Fibroblast of skin of back (primary cell): ENCODE measurements around the gene MMP17.
"Not testable (repeated sequence)": the region's sequence is repeated elsewhere in the genome, so short reads cannot be mapped to it uniquely, and the experiment has no call there.

Experiments
- DNase-seq: peaks from one replicate; pipeline ENCODE4 v3.0.0-alpha.2; 2013

Gene MMP17

GRCh38 chr12:131800594-131801135 lies 27.5 kb upstream of the MMP17 start:
- no peak for DNase-seq

DNA sequence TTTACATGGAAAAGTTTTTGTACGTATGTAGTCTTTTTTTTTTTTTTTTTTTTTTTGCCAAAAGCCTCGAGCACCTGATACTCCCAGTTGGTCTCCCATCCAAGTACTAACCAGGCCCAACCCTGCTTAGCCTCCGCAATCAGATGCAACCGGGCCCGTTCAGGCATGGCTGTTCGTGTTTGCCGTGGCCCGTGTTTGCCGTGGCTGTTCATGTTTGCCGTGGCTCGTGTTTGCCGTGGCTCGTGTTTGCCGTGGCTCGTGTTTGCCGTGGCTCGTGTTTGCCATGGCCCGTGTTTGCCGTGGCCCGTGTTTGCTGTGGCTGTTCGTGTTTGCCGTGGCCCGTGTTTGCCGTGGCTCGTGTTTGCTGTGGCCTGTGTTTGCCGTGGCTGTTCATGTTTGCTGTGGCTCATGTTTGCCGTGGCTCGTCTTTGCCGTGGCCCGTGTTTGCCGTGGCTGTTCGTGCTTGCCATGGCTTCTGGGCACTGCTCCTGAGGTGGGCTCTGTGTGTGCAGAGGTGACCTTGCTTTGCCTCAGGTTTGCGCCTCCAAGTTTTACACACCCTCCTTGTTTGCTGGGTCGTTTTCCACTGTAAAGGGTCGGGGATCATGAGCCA lies 26.8 kb upstream of the MMP17 start:
- DNase-seq: no peak

- DNase-seq: peak; percentile 55
These were observed 24.2 kb upstream of the MMP17 start for GRCh38 chr12:131803961-131804521.

DNA sequence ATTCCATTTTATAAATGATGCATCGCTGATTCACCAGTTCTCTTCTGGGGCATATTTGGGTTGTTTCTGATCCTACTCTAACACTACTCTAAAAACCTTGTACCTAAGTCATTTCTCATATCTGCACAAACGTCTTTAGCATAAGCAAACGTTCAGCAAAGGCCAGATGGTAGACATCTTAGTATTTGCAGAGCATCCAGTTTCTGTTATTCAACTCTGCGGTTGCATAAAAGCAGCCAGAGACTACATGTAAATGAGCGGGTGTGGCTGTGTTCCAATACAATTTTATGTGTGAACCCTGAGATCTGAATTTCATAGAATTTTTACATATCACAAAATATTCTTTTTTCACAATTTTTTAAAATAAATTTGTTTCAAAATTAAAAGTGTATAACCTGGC lies 22.8 kb upstream of the MMP17 start:
- no peak for DNase-seq

GRCh38 chr12:131806674-131807073 lies 21.5 kb upstream of the MMP17 start:
- DNase-seq: no peak

GRCh38 chr12:131808744-131809371 lies 19.3 kb upstream of the MMP17 start:
- peak; percentile 19 for DNase-seq

DNA sequence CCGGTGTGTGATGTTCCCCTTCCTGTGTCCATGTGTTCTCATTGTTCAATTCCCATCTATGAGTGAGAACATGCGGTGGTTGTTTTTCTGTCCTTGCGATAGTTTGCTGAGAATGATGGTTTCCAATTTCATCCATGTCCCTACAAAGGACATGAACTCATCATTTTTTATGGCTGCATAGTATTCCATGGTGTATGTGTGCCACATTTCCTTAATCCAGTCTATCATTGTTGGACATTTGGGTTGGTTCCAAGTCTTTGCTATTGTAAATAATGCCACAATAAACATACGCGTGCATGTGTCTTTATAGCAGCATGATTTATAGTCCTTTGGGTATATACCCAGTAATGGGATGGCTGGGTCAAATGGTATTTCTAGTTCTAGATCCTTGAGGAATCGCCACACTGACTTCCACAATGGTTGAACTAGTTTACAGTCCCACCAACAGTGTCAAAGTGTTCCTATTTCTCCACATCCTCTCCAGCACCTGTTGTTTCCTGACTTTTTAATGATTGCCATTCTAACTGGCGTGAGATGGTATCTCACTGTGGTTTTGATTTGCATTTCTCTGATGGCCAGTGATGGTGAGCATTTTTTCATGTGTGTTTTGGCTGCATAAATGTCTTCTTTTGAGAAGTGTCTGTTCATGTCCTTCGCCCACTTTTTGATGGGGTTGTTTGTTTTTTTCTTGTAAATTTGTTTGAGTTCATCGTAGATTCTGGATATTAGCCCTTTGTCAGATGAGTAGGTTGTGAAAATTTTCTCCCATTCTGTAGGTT lies 18.5 kb upstream of the MMP17 start:
- not testable (repeated sequence) for DNase-seq

- DNase-seq: no peak
These were observed 17.5 kb upstream of the MMP17 start for GRCh38 chr12:131810726-131811125.

DNA sequence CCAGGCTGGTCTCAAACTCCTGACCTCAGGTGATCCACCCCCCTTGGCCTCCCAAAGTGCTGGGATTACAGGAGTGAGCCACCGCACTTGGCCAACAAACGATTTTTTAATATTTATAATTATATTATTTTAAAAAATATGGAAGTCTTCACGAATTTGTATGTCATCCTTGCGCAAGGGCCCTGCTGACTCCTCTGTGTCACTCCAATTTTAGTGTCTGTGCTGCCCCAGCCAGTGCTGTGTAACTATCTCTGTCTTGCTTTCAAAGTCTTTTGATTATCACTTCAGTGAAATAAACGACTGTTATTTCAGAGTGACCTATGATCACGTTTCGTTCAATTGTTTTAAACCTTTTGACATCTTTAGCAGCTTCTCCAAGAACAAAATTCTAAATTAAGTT lies 13.1 kb upstream of the MMP17 start:
- DNase-seq: no peak

DNA sequence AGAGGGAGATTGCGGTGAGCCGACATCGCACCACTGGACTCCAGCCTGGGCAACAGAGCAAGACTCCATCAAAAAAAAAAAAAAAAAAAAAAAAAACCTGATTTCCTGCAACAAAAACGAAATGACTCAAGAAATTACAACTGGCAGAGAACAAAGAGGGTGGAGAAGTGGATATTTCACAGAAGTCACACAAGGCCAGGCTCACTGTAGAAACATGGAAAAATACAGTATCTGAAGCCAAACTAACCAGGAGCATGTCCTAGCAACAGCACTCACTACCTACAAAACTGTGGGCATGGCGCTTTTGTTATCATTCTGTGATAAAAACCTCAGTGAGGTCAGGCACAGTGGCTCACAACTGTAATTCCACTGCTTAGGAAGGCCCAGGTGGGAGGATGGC lies 11.7 kb upstream of the MMP17 start:
- DNase-seq: no peak

- no peak for DNase-seq
These were observed 11.0 kb upstream of the MMP17 start for GRCh38 chr12:131817241-131817640.

DNA sequence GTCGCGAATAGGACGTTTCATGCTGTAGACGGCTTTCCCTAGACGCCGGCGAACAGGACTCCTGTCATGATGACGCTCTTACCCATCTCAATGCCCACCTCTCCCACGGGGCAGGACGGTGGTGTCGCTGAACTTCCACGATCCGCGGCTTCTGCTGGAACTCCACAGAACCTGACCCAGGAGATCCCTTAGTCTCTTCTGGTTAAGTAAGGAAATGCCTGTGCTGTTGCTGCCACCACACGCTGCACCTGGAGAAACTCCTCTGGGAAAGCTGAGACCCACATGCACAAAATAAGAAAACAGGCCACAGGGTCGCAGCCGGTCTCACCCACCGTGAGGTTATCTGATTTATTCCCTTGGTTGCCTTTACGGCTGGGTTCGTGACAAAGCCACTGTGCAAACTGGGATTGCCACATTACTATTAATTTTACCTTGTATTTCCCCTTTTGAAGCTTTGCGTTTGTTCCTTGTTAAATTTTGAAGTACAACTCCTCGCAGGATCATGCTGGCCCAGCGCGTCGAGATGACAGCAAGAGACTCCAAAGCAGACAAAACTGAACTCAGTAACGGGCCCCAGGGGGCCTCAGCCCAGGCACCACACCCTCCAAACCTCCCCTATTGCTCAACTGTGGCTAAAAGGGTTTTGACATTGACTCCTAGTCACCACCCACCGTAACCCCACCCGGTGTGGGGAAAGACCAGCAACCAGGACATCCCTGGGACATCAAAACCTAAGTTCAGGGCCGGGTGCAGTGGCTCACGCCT lies 9.2 kb upstream of the MMP17 start:
- DNase-seq: no peak

DNA sequence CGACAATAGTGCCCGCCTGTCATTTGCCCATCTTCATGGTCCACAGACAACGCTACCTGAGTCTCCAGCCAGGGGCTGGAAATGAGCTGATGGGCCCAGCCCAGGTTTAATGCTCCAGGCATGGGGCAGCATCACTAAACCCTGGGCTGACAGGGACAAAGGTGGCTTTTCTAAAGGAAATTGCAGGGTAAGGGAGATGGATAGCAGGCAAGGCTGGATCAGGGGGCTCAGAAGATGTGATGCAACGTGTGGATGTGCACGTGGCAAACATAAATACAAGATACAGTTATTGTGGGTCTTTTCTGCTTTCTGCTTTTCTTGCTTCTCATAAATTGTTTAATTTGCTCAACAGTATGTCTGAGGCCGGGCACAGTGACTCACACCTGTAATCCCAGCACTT lies 3.7 kb upstream of the MMP17 start:
- DNase-seq: no peak

DNA sequence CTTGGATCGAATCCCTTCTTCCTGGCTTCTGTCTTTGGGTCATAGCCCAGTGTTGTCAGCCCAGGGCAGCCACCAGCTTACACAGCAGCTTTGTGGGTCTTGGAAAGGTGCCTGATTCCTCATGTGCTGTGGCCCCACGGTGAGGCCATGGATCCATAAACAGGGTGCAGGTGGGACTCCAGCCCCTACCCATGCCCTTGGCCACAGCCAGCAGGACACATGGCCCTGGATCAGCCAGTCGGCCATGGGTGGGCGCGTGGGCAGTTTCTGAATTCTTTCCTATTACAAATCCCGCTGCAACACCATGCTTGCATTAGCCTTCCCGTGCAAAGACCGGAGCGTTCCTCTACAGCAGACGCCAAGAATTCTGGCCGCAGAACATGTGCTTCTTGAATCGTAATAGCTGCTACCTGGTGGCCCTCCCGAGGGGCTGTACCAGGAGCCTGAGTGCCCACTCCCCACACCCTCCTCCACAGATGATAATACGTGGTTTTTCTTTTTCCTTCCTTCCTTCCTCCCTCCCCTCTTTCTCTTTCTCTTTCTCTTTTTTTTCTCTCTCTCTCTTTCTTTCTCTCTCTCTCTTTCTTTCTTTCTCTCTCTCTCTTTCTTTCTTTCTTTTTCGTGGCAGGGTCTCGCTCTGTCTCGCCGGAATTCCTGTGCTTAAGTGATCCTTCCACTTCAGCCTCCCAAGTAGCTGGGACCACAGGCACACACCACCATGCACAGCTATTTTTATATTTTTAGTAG lies 2.9 kb upstream of the MMP17 start:
- peak; percentile 11 for DNase-seq

DNA sequence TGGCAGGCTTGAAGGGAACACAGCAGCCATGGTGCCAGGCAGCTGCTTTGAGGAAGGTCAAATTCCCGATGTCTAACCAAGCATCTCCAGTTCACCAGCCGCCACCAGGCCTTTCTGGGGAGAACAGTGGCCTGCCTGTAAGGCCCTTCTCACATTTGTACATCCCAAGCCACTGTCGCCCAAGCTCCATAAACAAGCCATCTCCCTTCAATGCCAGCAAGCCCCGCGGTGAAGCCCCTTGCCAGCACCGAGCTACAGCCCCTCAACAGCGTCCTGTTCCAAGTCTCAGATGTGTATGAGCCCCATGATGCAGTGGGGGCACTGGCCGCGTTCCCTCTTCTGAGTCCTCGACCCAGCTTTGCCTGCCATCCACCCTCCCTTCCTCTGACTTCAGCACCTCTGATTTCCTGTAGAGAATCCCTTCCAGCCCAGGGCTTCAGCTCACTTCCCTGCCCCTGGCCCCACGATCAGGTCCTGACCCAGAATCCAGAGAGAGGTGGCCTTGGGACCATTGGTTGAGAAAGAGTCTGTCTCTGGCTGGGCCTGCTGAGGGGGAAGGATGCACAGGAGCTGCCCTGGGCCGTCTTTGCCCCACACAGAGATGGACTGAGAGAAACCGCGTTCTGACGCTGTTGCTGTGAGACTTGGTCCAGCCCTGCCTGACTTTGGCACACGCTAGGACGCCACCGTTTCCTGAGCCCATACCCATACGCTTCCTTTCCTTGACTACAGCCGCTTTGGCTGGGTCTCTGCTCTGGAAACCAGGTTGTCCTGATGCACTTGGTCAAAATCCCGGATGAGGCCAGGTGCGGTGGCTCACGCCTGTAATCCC lies 1.9 kb upstream of the MMP17 start:
- DNase-seq: no peak

DNA sequence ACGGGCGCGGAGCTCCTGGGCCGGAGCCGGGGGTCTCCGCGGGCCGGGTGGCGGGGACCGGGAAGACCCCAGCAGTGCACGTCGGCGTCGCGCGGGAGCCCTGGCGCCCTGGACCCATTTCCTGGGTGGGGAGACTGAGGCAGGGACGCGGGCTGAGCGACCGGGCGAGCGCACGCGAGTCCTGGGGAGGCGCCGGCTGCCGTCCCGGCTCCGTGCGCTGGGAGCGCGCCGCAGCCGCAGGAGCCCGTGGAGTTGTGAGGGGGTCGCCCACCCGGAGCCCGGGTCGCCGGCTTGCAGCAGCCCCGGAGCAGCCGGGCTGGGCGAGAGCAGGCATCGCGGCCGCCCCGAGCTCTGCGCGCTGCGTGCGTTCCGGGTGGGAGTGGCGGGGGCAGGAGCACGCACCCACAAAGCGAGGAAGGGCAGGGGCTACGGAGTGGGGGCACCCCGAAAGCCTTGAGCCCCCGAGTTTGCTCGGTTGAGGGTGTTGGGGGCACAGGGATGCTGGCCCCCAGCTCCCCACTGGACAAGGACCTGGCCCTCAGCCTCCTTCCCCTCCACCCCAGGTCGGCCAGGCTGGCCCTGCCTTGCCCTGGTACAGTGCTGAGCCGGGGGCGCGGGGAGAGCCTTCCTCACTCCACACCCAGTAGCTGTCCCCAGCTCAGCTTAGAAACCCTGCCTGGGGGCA lies 620 bp downstream of the MMP17 start:
- DNase-seq: no peak

DNA sequence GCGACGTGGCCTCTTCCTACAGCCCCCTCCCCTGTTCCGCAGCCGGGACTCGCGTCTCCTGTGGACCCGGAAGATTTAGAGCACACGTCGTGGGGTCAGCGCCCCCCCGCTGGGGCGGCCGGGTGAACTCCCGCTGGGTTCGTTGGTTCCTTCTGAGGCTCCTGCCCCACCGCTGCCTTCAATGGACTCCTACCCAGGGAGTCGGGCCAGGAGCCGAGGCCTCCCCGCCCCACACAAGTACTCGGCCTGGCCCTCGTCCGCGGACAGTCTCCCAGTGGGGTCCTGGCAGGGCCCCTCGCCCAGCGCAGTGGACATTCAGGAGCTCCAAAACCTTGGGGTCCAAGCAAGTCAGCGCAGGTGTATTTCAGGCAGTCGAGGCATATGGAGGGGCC lies 1.2 kb downstream of the MMP17 start:
- DNase-seq: peak; percentile 27

GRCh38 chr12:131829791-131830334 lies 1.7 kb downstream of the MMP17 start:
- DNase-seq: no peak

DNA sequence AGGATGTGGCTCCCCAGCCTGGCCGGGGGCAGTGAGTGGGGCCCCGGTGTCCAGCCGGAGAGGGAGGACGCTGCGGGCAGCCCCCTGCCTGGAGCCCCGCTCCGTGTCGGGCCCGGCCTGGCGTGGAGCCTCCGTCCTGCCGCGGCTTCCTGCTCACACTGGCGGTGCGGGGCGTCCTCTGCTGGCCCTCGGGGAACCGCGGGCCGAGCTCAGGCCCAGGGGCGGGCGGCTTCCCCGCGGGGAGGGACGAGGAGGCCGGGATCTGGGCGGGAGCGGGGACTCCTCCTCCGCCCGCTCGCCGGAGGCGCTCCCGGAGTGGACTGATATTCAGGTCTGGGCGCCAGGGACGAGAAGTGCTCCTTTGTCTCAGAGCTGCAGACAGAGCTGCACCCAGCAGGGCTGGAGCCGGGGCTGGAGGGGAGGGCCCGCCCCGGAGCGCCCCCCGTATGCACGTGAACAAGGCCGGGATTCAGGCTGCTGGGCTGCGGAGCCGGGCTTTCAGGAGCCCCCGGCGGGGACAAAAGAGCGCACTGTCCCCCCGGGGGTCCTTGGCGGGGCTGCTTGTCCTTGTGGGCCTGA lies 2.2 kb downstream of the MMP17 start:
- DNase-seq: peak; percentile 88
